ENCODE measurements around the gene PHACTR3.

PHACTR3 gene

GRCh38 chr20:59567585-59568508 is 36.5 kb upstream of the PHACTR3 start:
- Histone ChIP-seq H2AFZ (ENCODE audit: low read depth, low read length) (no peak overlapping the region), H3K27me3 (ENCODE audit: insufficient read depth, low read length) (peaks cover 5% of the 10 kb centered on the region), H3K4me3 (ENCODE audit: low read length) (no peak overlapping the region), H3K36me3 (ENCODE audit: insufficient read depth, low read length) (no peaks in the 10 kb centered on the region), H3K9me3 (ENCODE audit: low read length) (no peaks in the 10 kb centered on the region), H3K4me1 (ENCODE audit: insufficient read depth, low read length) (peaks cover 4% of the 10 kb centered on the region)

GRCh38 chr20:59568509-59569024 is 35.8 kb upstream of the PHACTR3 start:
- no peaks in the 10 kb centered on the region for H3K9me3 ChIP-seq (ENCODE audit: low read length)
- no peak overlapping the region for H3K4me3 ChIP-seq (ENCODE audit: low read length)
- H2AFZ ChIP-seq (ENCODE audit: low read depth, low read length), result no peak overlapping the region
- H3K4me1 ChIP-seq (ENCODE audit: insufficient read depth, low read length), result peaks cover 4% of the 10 kb centered on the region
- no peaks in the 10 kb centered on the region for H3K36me3 ChIP-seq (ENCODE audit: insufficient read depth, low read length)
- H3K27me3 ChIP-seq (ENCODE audit: insufficient read depth, low read length), result peaks cover 12% of the 10 kb centered on the region

DNA sequence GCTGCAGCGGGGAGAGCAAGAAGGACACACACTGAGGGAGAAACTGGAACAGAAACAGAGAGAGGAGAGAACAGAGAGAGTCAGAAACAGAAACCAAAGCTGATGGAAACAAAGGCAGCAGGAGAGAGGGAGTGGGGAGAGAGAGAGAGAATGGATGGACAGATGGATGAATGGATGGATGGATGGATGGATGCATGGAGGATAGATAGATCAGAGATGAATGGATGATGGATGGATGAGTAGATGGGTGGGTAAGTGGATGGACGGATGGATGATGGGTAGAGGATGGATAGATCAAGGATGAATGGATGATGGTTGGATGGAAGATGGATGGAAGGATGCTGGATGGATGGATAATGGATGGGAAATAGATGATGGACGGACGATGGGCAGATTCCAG is 35.0 kb upstream of the PHACTR3 start:
- Histone ChIP-seq H3K27me3 (ENCODE audit: insufficient read depth, low read length) (peaks cover 14% of the 10 kb centered on the region), H3K9me3 (ENCODE audit: low read length) (no peaks in the 10 kb centered on the region), H3K36me3 (ENCODE audit: insufficient read depth, low read length) (no peaks in the 10 kb centered on the region), H3K4me1 (ENCODE audit: insufficient read depth, low read length) (peaks cover 4% of the 10 kb centered on the region), H3K4me3 (ENCODE audit: low read length) (no peak overlapping the region), H2AFZ (ENCODE audit: low read depth, low read length) (no peak overlapping the region)

DNA sequence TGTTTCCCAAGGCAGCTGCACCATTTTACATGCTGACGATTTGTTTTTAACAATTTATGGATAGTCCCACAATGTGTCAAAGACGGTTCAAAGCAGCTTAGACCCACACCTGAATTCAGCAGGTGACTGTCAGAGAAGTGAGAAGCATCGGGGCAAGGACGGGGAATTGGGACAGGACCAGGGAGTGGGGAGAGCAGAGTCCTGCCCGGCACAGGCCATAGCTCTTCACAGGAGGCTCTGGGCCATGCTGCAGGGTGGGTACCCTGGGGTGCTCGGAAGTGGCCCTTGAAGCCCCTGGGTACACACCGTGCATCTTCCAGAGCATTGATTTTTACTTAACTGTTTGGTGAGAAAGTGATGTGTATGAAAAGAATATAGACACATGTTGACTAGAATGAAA is 33.2 kb upstream of the PHACTR3 start:
- no peaks in the 10 kb centered on the region for H3K36me3 ChIP-seq (ENCODE audit: insufficient read depth, low read length)
- no peaks in the 10 kb centered on the region for H3K9me3 ChIP-seq (ENCODE audit: low read length)
- peaks cover 4% of the 10 kb centered on the region for H3K4me1 ChIP-seq (ENCODE audit: insufficient read depth, low read length)
- H3K4me3 ChIP-seq (ENCODE audit: low read length), result no peak overlapping the region
- no peak overlapping the region for H2AFZ ChIP-seq (ENCODE audit: low read depth, low read length)
- peaks cover 29% of the 10 kb centered on the region for H3K27me3 ChIP-seq (ENCODE audit: insufficient read depth, low read length)

DNA sequence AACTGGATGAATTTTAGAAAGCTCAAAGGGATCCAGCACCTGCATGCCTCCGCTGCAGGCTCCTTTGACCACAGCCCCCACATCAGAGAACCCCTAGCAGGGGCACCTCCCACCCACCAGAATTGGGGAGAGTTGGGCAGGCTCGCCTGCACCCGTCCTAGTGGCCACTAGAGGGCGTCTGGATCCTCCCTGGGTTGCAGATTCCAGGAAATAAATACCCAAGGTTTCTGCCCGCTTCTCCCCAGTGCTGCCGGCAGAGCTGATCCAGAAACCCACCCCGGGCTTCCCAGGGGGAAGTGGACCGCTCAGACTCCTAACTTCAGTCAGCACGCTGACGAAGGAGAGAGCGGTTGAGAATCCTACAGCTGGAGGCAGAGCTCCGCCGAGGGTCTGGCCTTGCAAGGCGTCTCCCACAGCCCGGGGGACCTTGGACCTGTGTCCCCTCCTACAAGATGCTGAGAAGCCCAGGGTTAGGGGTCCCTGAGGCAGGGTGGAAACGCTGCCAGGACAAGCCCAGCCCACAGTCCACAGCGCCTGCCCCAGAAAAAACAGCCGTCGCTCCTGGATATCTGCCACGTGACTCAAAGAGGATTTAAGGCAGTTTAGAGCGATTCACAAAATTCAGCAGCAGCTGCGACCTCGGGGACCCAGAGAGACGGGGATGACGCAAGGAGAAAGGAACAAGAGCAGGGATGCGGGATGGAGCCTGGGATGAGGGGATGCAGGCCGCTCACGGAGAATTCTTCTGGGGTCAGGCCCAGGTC is 32.6 kb upstream of the PHACTR3 start:
- peaks cover 35% of the 10 kb centered on the region for H3K27me3 ChIP-seq (ENCODE audit: insufficient read depth, low read length)
- H2AFZ ChIP-seq (ENCODE audit: low read depth, low read length), result peak overlapping the region; percentile 69
- H3K4me1 ChIP-seq (ENCODE audit: insufficient read depth, low read length), result peaks cover 4% of the 10 kb centered on the region
- no peaks in the 10 kb centered on the region for H3K9me3 ChIP-seq (ENCODE audit: low read length)
- peak overlapping the region; percentile 21 for H3K4me3 ChIP-seq (ENCODE audit: low read length)
- no peaks in the 10 kb centered on the region for H3K36me3 ChIP-seq (ENCODE audit: insufficient read depth, low read length)

GRCh38 chr20:59572515-59572914 is 31.8 kb upstream of the PHACTR3 start:
- no peaks in the 10 kb centered on the region for H3K36me3 ChIP-seq (ENCODE audit: insufficient read depth, low read length)
- no peak overlapping the region for H2AFZ ChIP-seq (ENCODE audit: low read depth, low read length)
- peaks cover 4% of the 10 kb centered on the region for H3K4me1 ChIP-seq (ENCODE audit: insufficient read depth, low read length)
- H3K27me3 ChIP-seq (ENCODE audit: insufficient read depth, low read length), result peaks cover 41% of the 10 kb centered on the region
- H3K4me3 ChIP-seq (ENCODE audit: low read length), result no peak overlapping the region
- H3K9me3 ChIP-seq (ENCODE audit: low read length), result no peaks in the 10 kb centered on the region

DNA sequence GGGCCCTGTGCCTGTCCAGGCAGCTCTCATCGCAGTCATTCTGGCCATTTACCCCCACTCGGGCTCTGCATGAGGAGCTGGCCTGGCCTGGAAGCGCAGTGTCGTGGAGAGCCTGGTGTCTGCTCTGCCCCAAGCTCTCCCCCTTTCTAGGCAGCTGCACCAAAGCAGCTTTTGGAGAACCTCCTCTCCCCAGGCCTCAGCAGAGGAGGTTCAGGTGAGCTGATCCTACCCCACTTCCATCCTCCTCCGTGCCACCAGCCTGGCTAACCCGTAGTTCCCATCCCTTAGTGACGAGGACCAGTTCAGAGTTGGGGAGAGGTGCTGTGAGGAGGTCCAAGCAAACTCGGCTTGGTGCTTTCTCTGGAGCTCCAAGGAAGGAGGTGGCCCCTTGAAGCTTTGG is 30.5 kb upstream of the PHACTR3 start:
- H3K4me1 ChIP-seq (ENCODE audit: insufficient read depth, low read length), result peaks cover 4% of the 10 kb centered on the region
- no peak overlapping the region for H3K4me3 ChIP-seq (ENCODE audit: low read length)
- H3K9me3 ChIP-seq (ENCODE audit: low read length), result no peaks in the 10 kb centered on the region
- no peaks in the 10 kb centered on the region for H3K36me3 ChIP-seq (ENCODE audit: insufficient read depth, low read length)
- peaks cover 54% of the 10 kb centered on the region for H3K27me3 ChIP-seq (ENCODE audit: insufficient read depth, low read length)
- no peak overlapping the region for H2AFZ ChIP-seq (ENCODE audit: low read depth, low read length)

DNA sequence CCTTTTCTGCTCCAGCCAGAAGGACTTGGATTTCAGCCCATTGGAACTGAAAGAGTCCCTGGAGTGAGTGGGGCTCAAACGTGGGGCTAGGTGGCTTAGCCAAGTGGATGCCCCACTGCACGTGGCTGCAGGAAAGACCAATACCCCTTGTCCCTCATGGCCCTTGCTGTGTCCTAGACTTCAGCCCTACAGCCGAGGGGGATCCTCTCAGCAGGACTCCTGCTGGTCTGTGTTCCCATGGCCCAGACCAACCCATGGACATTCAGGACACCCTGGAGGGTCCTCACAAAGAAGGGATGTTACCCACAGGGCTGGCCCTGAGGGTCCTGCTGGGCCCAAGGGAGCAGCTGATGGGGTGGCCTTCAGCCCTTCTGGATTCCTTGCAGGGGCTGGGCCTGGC is 30.0 kb upstream of the PHACTR3 start:
- Histone ChIP-seq H3K9me3 (ENCODE audit: low read length) (no peaks in the 10 kb centered on the region), H3K36me3 (ENCODE audit: insufficient read depth, low read length) (no peaks in the 10 kb centered on the region), H3K4me3 (ENCODE audit: low read length) (no peak overlapping the region), H3K27me3 (ENCODE audit: insufficient read depth, low read length) (peaks cover 58% of the 10 kb centered on the region), H3K4me1 (ENCODE audit: insufficient read depth, low read length) (peaks cover 4% of the 10 kb centered on the region), H2AFZ (ENCODE audit: low read depth, low read length) (no peak overlapping the region)

GRCh38 chr20:59575216-59575615 is 29.1 kb upstream of the PHACTR3 start:
- H3K9me3 ChIP-seq (ENCODE audit: low read length), result no peaks in the 10 kb centered on the region
- H2AFZ ChIP-seq (ENCODE audit: low read depth, low read length), result no peak overlapping the region
- H3K27me3 ChIP-seq (ENCODE audit: insufficient read depth, low read length), result peaks cover 63% of the 10 kb centered on the region
- no peak overlapping the region for H3K4me3 ChIP-seq (ENCODE audit: low read length)
- peaks cover 4% of the 10 kb centered on the region for H3K4me1 ChIP-seq (ENCODE audit: insufficient read depth, low read length)
- no peaks in the 10 kb centered on the region for H3K36me3 ChIP-seq (ENCODE audit: insufficient read depth, low read length)

DNA sequence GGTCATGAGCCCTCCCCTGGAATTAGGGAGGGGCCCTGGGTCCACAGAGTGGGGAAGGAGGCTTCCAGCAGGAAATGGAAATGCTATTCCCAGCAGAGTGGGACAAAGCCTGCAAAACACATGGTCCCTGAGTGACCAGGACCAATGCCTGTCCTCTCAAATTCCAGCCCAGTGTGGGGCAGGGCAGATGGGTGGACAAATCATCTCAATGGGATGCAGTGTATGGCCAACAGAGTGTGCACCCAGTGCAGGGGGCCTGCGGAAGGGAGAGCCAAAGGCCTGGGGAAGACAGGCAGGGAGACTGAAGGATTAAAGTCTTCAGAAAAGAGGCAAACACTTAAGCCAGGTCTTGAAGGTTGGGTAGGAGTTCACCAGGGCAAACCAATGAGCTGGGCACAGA is 28.7 kb upstream of the PHACTR3 start:
- H3K4me1 ChIP-seq (ENCODE audit: insufficient read depth, low read length), result peaks cover 4% of the 10 kb centered on the region
- no peak overlapping the region for H2AFZ ChIP-seq (ENCODE audit: low read depth, low read length)
- H3K4me3 ChIP-seq (ENCODE audit: low read length), result no peak overlapping the region
- no peaks in the 10 kb centered on the region for H3K36me3 ChIP-seq (ENCODE audit: insufficient read depth, low read length)
- H3K27me3 ChIP-seq (ENCODE audit: insufficient read depth, low read length), result peaks cover 63% of the 10 kb centered on the region
- H3K9me3 ChIP-seq (ENCODE audit: low read length), result no peaks in the 10 kb centered on the region

GRCh38 chr20:59576216-59576953 is 28.0 kb upstream of the PHACTR3 start:
- H3K4me3 ChIP-seq (ENCODE audit: low read length), result no peak overlapping the region
- no peaks in the 10 kb centered on the region for H3K36me3 ChIP-seq (ENCODE audit: insufficient read depth, low read length)
- H3K27me3 ChIP-seq (ENCODE audit: insufficient read depth, low read length), result peaks cover 63% of the 10 kb centered on the region
- peaks cover 4% of the 10 kb centered on the region for H3K4me1 ChIP-seq (ENCODE audit: insufficient read depth, low read length)
- H3K9me3 ChIP-seq (ENCODE audit: low read length), result no peaks in the 10 kb centered on the region
- no peak overlapping the region for H2AFZ ChIP-seq (ENCODE audit: low read depth, low read length)

GRCh38 chr20:59577037-59577808 is 27.1 kb upstream of the PHACTR3 start:
- Histone ChIP-seq H3K4me1 (ENCODE audit: insufficient read depth, low read length) (no peaks in the 10 kb centered on the region), H3K27me3 (ENCODE audit: insufficient read depth, low read length) (peaks cover 58% of the 10 kb centered on the region), H2AFZ (ENCODE audit: low read depth, low read length) (no peak overlapping the region), H3K4me3 (ENCODE audit: low read length) (no peak overlapping the region), H3K9me3 (ENCODE audit: low read length) (no peaks in the 10 kb centered on the region), H3K36me3 (ENCODE audit: insufficient read depth, low read length) (no peaks in the 10 kb centered on the region)

Measured in neuron (in vitro differentiated cells).